Measurements from ENCODE around the gene NLE1.
"Not testable (repeated sequence)": the region's sequence is repeated elsewhere in the genome, so short reads cannot be mapped to it uniquely, and the experiment has no call there.

NLE1 gene

GRCh38 chr17:35129154-35129972 lies 12.7 kb downstream of the NLE1 start:
- no peak for DNase-seq (ENCODE audit: low spot score)

- no peak for DNase-seq (ENCODE audit: low spot score)
Measured at GRCh38 chr17:35127751-35128514, 14.2 kb downstream of the NLE1 start.

- no peak for DNase-seq (ENCODE audit: low spot score)
Measured at GRCh38 chr17:35121315-35121714, 20.8 kb downstream of the NLE1 start, which contains the start of gene FNDC8. Gene FNDC8, plus strand, starts transcription at chr17:35121615. Its CDS starts 79 bp downstream, at chr17:35121694.

GRCh38 chr17:35119370-35120165 lies 22.5 kb downstream of the NLE1 start, which contains the start of gene RAD51D:
Gene RAD51D, minus strand, starts transcription at chr17:35119860. Its CDS starts 247 bp downstream, at chr17:35119613.
- peak; percentile 89 for DNase-seq (ENCODE audit: low spot score)

GRCh38 chr17:35117984-35118383 lies 24.1 kb downstream of the NLE1 start:
- peak; percentile 48 for DNase-seq (ENCODE audit: low spot score)

GRCh38 chr17:35116845-35117244 lies 25.3 kb downstream of the NLE1 start:
- DNase-seq (ENCODE audit: low spot score) = no peak

GRCh38 chr17:35110791-35111190 lies 31.3 kb downstream of the NLE1 start:
- DNase-seq (ENCODE audit: low spot score) = not testable (repeated sequence)

- DNase-seq (ENCODE audit: low spot score) = no peak
Measured at GRCh38 chr17:35104844-35105450, 37.2 kb downstream of the NLE1 start.

- DNase-seq (ENCODE audit: low spot score) = no peak
Measured at GRCh38 chr17:35103271-35103670, 38.8 kb downstream of the NLE1 start.

GRCh38 chr17:35101725-35102124 lies 40.4 kb downstream of the NLE1 start:
- no peak for DNase-seq (ENCODE audit: low spot score)

- no peak for DNase-seq (ENCODE audit: low spot score)
Measured at GRCh38 chr17:35101036-35101435, 41.1 kb downstream of the NLE1 start.

- no peak for DNase-seq (ENCODE audit: low spot score)
Measured at GRCh38 chr17:35099908-35100307, 42.2 kb downstream of the NLE1 start.

- no peak for DNase-seq (ENCODE audit: low spot score)
Measured at GRCh38 chr17:35097776-35098175, 44.3 kb downstream of the NLE1 start.

- no peak for DNase-seq (ENCODE audit: low spot score)
Measured at GRCh38 chr17:35095741-35096140, 46.4 kb downstream of the NLE1 start.

- DNase-seq (ENCODE audit: low spot score) = no peak
Measured at GRCh38 chr17:35094902-35095301, 47.2 kb downstream of the NLE1 start.

- DNase-seq (ENCODE audit: low spot score) = not testable (repeated sequence)
Measured at GRCh38 chr17:35090707-35091106, 51.4 kb downstream of the NLE1 start.

GRCh38 chr17:35089586-35090296 lies 52.4 kb downstream of the NLE1 start:
- no peak for DNase-seq (ENCODE audit: low spot score)

GRCh38 chr17:35088881-35089585 lies 53.1 kb downstream of the NLE1 start:
- peak; percentile 91 for DNase-seq (ENCODE audit: low spot score)

GRCh38 chr17:35088356-35088880 lies 53.7 kb downstream of the NLE1 start:
- no peak for DNase-seq (ENCODE audit: low spot score)

GRCh38 chr17:35087731-35088355 lies 54.3 kb downstream of the NLE1 start:
- peak; percentile 44 for DNase-seq (ENCODE audit: low spot score)
